Right lung (tissue), 5 donors: ENCODE measurements around the gene AK1. TPM values are rescaled to one million over a fixed set of nuclear protein-coding genes. Genes with fewer than 3 reads are reported as not detected.

Source experiments
- DNase-seq, 2 donors: peaks; one replicate each; pipeline ENCODE4 v3.0.0-alpha.2; 2013
- polyA plus RNA-seq, 5 donors: library from polyadenylated mRNA; unstranded; fragments of 120-200 nt; gene quantifications; one replicate each; pipeline versions ENCODE4 v1.2.1 to v1.2.3, GENCODE V29; 2013; ENCODE audit warnings: inconsistent platforms in 1 of 5, low replicate concordance in 1 of 5; ENCODE audit not compliant: insufficient read length in 5 of 5, insufficient read depth in 1 of 5

AK1 gene
- polyA plus RNA-seq, 5 donors = 40.3 to 158 (median 59.3) TPM

- DNase-seq = peak; percentile 67 to 74
Observed at GRCh38 chr9:127869310-127870152, 7.9 kb downstream of the AK1 start.

- DNase-seq = no peak
Observed at GRCh38 chr9:127868278-127868902, 9.1 kb downstream of the AK1 start.

- DNase-seq = no peak
Observed at GRCh38 chr9:127867356-127868277, 9.9 kb downstream of the AK1 start.

GRCh38 chr9:127866535-127866934, 10.9 kb downstream of the AK1 start:
- no peak for DNase-seq

- no peak for DNase-seq
Observed at GRCh38 chr9:127865645-127866464, 11.6 kb downstream of the AK1 start.

- no peak for DNase-seq
Observed at GRCh38 chr9:127863191-127863621, 14.3 kb downstream of the AK1 start.

- peak in 1 of 2 donors; percentile 71 for DNase-seq
Observed at GRCh38 chr9:127862075-127863011, 15.1 kb downstream of the AK1 start.

GRCh38 chr9:127860779-127861178, 16.7 kb downstream of the AK1 start:
- no peak for DNase-seq

- DNase-seq = no peak
Observed at GRCh38 chr9:127860260-127860659, 17.2 kb downstream of the AK1 start.

GRCh38 chr9:127858041-127858512, 19.4 kb downstream of the AK1 start:
- DNase-seq = no peak

GRCh38 chr9:127857278-127857677, 20.2 kb downstream of the AK1 start:
- DNase-seq = no peak

GRCh38 chr9:127856729-127857116, 20.8 kb downstream of the AK1 start:
- DNase-seq = no peak

GRCh38 chr9:127856094-127856728, 21.3 kb downstream of the AK1 start:
- DNase-seq = no peak

GRCh38 chr9:127855522-127855921, 22.0 kb downstream of the AK1 start:
- no peak for DNase-seq

GRCh38 chr9:127854960-127855359, 22.5 kb downstream of the AK1 start:
- DNase-seq = no peak

GRCh38 chr9:127854184-127854806, 23.2 kb downstream of the AK1 start, which contains the start of gene ENG:
TSS of gene ENG (minus strand) at chr9:127854658. CDS start at chr9:127854355, 303 bp downstream.
- peak in 1 of 2 donors; percentile 70 for DNase-seq

GRCh38 chr9:127853312-127854183, 23.9 kb downstream of the AK1 start:
- no peak for DNase-seq

GRCh38 chr9:127852829-127853228, 24.6 kb downstream of the AK1 start:
- DNase-seq = no peak
